ENCODE measurements around the gene PDIA5.
A peak's percentile ranks its signal among the peaks of the same experiment; 100 is the strongest.
"Not testable (repeated sequence)": the region's sequence is repeated elsewhere in the genome, so short reads cannot be mapped to it uniquely, and the experiment has no call there.

PDIA5 gene

DNA sequence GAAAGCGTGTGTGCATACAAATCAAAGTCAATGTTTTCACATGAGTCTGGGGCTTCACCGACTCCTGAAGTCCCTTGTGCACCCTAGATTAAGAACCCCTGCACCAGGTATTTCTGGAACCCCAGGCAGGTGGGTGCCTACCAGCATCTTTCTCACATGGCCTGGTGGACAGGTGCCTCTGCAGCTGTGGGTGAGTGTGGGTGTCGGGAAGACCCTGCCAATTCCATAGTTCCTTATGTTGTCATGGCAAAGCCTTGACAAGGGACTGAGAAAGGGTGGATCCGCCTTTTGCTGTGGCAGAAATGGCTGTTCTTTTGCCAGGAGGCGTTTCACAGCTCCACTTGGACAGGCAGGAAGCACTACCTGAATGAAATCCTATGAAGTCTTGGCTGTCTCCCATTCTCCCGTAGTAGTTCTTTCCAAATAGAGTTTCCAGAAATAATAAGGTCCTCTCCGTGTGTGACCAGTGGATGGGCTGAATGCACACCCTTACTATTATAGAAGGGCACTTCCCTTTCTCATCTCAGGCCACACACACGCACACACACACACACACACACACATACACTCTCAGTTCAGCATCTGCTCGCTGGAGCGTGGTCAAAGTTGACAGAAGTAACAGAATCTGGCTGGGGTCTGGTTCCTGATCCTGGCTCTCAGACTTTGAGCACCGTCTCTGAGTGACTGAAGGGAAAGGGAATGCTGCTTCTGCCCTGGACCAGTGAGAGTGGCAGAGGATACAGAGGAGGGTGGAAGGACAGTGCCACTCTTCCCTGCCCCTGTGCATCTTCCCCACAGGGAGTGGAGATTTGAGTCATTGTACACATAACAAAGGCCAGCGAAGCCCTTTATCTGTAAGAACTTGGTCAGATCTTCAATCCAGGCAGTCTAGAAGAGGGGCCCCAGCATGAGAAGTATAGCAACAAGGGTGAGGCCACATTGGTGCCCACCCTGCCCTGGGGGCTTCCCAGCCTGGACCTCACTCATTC is 38.7 kb downstream of the PDIA5 start:
- DNase-seq (ENCODE audit: extremely low spot score) = peak; percentile 70
- ChIA-PET POLR2A (no interaction called here), CTCF (no interaction called here)
- TF ChIP-seq, protein P1, sequence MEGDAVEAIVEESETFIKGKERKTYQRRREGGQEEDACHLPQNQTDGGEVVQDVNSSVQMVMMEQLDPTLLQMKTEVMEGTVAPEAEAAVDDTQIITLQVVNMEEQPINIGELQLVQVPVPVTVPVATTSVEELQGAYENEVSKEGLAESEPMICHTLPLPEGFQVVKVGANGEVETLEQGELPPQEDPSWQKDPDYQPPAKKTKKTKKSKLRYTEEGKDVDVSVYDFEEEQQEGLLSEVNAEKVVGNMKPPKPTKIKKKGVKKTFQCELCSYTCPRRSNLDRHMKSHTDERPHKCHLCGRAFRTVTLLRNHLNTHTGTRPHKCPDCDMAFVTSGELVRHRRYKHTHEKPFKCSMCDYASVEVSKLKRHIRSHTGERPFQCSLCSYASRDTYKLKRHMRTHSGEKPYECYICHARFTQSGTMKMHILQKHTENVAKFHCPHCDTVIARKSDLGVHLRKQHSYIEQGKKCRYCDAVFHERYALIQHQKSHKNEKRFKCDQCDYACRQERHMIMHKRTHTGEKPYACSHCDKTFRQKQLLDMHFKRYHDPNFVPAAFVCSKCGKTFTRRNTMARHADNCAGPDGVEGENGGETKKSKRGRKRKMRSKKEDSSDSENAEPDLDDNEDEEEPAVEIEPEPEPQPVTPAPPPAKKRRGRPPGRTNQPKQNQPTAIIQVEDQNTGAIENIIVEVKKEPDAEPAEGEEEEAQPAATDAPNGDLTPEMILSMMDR (IDR thresholded peaks at IDR 0.05; ENCODE audit: control extremely low read depth, extremely low read depth, low read depth, missing control alignments) = no peak

DNA sequence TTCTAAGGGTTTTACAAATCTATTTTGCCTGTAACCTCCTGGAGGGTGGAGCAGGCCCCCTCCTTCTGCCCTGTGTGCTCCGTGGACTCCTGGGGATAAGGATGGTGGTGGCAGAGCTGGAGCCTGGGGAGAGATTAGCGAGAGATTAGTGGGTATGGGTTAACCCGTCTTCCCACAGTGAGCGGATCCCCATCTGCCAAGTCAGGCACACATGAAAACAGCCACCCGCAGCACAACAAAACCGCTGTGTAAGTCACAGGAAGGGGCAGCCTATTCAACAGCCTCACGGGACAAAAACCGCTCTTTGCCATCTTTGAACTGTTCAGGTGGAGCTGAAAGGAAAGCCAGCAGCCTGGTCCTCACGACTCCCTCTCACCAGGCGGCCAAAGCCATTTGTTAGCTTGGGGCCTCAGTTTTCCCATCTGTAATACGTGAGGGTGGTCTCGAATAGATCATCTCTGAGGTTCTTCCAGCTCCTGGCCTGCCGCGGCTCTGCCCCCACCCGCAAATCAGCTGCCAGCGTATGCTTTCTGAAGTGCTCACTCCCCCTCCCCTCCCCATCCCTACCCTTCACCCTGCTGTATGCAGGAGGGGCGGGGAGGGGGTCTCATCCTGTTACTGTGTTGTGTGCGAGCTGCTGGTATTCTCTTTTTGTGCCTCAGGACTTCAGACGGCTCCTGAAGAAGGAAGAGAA is 43.6 kb downstream of the PDIA5 start:
- TF ChIP-seq, protein P1 (IDR thresholded peaks at IDR 0.05; ENCODE audit: control extremely low read depth, extremely low read depth, low read depth, missing control alignments) = no peak
- CTCF ChIA-PET = interaction anchor here (2.0 kb wide), 1 partner anchor 8 kb away, joined by 6 read pairs; no protein-coding TSS in a partner anchor
- POLR2A ChIA-PET = no interaction called here
- DNase-seq (ENCODE audit: extremely low spot score) = no peak

DNA sequence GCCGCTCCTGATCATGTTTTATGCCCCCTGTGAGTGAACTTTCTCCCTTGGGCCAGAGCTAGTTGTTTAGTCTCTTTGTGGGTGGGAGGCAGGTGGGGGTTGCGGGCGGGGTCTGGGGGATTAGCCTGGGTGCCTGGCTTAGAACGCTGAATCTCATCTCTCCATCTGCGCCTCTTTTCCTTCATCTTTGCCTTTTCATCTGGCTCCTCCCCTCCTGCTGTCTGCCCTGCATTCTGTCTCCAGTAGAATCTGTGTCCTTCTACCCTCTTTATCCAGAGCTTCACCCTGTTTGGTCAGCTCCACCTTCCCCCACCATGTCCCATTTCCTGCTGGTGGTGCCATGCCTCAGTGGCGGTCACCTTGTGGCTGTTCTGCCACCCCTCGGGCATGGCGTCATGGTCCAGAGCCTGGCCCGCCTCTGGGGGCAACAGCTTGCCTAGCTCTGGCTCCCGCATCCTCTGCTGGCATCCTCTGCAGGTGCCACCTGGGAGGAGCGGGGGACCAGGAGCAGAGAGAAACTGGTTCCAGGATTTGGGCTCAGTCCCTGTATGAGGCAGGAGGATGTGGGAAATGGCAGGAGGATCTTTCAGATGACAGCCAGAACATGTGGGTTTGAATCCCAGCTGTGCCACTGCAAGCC is 44.3 kb downstream of the PDIA5 start:
- ChIA-PET CTCF (interaction anchor here (1.2 to 2.0 kb wide), 2 partner anchors 8 to 11 kb away, joined by 4 to 6 read pairs; no protein-coding TSS in a partner anchor), POLR2A (no interaction called here)
- TF ChIP-seq, protein P1 (IDR thresholded peaks at IDR 0.05; ENCODE audit: control extremely low read depth, extremely low read depth, low read depth, missing control alignments) = no peak
- no peak for DNase-seq (ENCODE audit: extremely low spot score)

DNA sequence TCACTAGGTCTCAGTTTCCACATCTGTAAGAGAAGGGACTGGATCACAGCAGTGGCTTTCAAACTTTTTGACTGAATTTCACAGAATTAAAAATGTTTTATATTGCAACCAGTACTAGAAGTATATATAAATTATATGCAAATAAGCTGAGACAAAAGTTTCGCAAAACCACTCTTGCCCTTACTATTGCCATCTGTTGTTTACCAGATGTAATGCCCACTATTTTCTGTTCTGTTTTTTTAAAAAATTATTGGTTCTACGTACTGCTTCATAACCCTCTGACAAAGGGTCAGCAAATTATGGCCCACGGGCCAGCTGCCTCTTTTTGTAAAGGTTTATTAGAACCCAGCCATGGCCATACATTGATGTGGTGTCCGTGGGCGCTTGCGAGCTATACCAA is 44.8 kb downstream of the PDIA5 start:
- no peak for DNase-seq (ENCODE audit: extremely low spot score)
- ChIA-PET POLR2A (interaction anchor here (0.6 kb wide), 2 partner anchors 208 to 1089 kb away, joined by 3 to 4 read pairs; no protein-coding TSS in a partner anchor), CTCF (interaction anchor here (1.2 kb wide), 1 partner anchor 11 kb away, joined by 4 read pairs; no protein-coding TSS in a partner anchor)
- TF ChIP-seq, protein P1 (IDR thresholded peaks at IDR 0.05; ENCODE audit: control extremely low read depth, extremely low read depth, low read depth, missing control alignments) = no peak

DNA sequence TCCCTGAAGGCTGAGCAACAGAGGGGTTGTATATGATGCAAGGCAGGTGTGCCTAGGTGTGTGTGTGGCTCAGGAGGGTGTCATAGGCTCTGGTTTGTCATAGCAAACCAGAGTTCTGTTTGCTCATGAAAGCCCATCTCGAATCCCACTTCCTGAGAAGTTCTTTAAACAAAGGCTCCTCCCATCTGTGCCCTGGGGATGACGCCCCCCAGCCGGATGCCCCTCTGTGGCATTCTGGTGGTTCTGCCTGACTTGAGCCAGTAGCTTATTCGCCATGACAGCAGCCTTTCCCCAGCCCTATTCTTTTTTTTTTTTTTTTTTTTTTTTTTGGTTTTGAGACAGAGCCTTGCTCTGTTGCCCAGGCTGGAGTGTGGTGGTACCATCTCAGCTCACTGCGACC is 45.4 kb downstream of the PDIA5 start:
- CTCF ChIA-PET = interaction anchor here (1.2 to 1.7 kb wide), 2 partner anchors 9 to 10 kb away, joined by 4 read pairs; no protein-coding TSS in a partner anchor
- POLR2A ChIA-PET = interaction anchor here (0.6 kb wide), 2 partner anchors 209 to 1088 kb away, joined by 3 to 4 read pairs; no protein-coding TSS in a partner anchor
- TF ChIP-seq, protein P1 (IDR thresholded peaks at IDR 0.05; ENCODE audit: control extremely low read depth, extremely low read depth, low read depth, missing control alignments) = no peak
- DNase-seq (ENCODE audit: extremely low spot score) = no peak

DNA sequence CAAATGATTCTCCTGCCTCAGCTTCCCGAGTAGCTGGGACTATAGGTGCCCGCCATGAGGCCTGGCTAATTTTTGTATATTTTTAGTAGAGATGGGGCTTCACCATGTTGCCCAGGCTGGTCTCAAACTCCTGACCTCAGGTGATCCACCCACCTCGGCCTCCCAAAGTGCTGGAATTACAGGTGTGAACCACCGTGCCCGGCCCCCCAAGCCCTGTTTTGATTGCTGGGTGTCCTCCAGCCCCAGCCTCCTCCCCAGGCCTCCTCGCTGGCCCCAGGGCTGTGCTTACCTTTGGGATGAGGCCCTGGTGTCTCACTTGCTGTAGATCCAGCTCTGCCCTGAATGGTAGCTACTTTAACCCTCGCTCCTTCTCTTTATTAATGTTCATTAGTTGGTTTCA is 45.8 kb downstream of the PDIA5 start:
- POLR2A ChIA-PET; DNase-seq (ENCODE audit: extremely low spot score): not testable (repeated sequence)
- CTCF ChIA-PET = interaction anchor here (1.2 to 1.7 kb wide), 2 partner anchors 9 to 10 kb away, joined by 4 read pairs; no protein-coding TSS in a partner anchor
